ENCODE data around the gene SEPTIN8.

Gene SEPTIN8

DNA sequence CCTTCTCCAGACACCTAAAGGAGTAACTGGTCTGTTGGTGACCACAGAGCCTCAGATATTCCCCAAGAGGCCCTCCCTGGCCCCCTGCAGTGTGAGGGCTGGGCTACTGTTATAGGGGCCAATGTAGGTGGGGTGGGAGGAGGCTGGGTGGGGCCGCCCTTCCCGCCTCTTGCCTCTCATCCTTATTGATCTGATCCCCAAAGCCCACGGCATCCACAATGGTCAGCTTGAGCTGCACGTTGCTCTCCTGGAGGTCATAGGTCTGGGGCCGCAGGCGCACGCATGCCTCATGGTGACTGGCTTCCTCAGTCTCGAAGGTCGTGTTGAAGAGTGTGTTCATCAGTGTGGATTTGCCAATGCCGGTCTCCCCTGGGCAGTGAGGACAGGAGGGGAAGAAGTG, 13.0 kb downstream of the SEPTIN8 start:
- Histone ChIP-seq H3K36me3 (ENCODE audit: insufficient read depth, low read length) (peaks cover 61% of the 10 kb centered on the region), H3K4me3 (ENCODE audit: low read depth in 1 of 2, low read length in 2 of 2) (no peak overlapping the region), H3K4me2 (ENCODE audit: insufficient read depth, low read length) (no peak overlapping the region), H3K9ac (ENCODE audit: low read depth, low read length) (no peak overlapping the region), H3K79me2 (ENCODE audit: insufficient read depth, low read length) (peaks cover 16% of the 10 kb centered on the region; the same call in 1 of the 2 replicates), H3K4me1 (ENCODE audit: insufficient read depth, low read length) (no peaks in the 10 kb centered on the region; the same call in 1 of the 2 replicates), H3K9me3 (ENCODE audit: insufficient read depth, low read length, severe bottlenecking) (no peaks in the 10 kb centered on the region), H3K27ac (ENCODE audit: low read length) (no peak overlapping the region), H3K27me3 (ENCODE audit: insufficient read depth, low read length, poor library complexity) (no peaks in the 10 kb centered on the region), H2AFZ (ENCODE audit: low read depth, low read length) (no peak overlapping the region), H4K20me1 (ENCODE audit: insufficient read depth, low read length) (peaks cover 27% of the 10 kb centered on the region)
- TF ChIP-seq EZH2 (IDR thresholded peaks at IDR 0.05; ENCODE audit: borderline replicate concordance, low read depth, low read length, severe bottlenecking) = no peak
- TF ChIP-seq, protein P1, sequence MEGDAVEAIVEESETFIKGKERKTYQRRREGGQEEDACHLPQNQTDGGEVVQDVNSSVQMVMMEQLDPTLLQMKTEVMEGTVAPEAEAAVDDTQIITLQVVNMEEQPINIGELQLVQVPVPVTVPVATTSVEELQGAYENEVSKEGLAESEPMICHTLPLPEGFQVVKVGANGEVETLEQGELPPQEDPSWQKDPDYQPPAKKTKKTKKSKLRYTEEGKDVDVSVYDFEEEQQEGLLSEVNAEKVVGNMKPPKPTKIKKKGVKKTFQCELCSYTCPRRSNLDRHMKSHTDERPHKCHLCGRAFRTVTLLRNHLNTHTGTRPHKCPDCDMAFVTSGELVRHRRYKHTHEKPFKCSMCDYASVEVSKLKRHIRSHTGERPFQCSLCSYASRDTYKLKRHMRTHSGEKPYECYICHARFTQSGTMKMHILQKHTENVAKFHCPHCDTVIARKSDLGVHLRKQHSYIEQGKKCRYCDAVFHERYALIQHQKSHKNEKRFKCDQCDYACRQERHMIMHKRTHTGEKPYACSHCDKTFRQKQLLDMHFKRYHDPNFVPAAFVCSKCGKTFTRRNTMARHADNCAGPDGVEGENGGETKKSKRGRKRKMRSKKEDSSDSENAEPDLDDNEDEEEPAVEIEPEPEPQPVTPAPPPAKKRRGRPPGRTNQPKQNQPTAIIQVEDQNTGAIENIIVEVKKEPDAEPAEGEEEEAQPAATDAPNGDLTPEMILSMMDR (IDR thresholded peaks at IDR 0.05; ENCODE audit: borderline replicate concordance, extremely low read depth, low read length, poor library complexity, severe bottlenecking) = no peak
- ATAC-seq (ENCODE audit: insufficient read depth, low read depth) = no peak
- no peak for DNase-seq

DNA sequence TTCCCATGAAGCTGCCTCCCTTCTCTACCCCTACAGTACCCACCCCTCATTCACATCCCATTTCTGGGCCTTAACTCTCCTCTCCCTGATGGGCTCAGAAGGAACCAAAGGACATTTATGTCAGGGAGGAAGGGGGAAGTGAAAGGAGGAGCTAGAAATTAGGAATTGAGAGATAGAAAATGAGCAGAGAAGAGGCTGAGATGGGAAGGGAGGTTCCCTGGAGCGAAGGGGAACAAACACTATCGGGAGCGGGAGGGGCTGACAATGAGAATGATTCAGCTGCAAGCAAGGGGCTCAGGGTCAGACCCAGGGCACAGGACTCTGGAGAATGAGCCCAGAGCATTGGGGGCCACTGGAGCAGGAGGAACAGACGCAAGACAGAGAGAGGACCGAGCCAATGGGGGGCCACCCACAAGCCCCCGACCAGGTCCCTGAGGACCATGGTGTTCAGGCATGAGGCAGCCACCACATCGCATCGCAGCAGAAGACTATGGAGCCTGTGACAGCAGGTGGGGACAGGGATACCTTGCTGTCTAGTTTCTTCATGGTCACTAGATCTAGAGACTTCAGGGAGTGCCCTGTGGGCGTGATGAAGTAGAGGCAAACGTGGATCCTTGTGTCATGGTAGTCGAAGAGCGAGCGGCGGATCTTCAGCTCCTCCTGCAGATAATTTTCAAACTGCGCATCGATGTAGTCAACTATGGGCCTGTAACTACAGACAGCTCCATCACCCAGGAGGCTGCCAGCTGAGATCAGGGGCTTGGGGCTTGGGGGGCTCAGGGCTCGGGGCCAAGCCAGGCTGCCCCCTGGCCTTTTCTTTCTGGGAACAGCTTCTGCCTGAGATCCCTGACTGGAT, 13.6 kb downstream of the SEPTIN8 start:
- H3K9ac ChIP-seq (ENCODE audit: low read depth, low read length) = no peak overlapping the region
- no peak overlapping the region for H3K4me2 ChIP-seq (ENCODE audit: insufficient read depth, low read length)
- DNase-seq = no peak
- peaks cover 22% of the 10 kb centered on the region for H4K20me1 ChIP-seq (ENCODE audit: insufficient read depth, low read length)
- H2AFZ ChIP-seq (ENCODE audit: low read depth, low read length) = no peak overlapping the region
- peaks cover 12% of the 10 kb centered on the region; the same call in 1 of the 2 replicates for H3K79me2 ChIP-seq (ENCODE audit: insufficient read depth, low read length)
- H3K36me3 ChIP-seq (ENCODE audit: insufficient read depth, low read length) = peaks cover 68% of the 10 kb centered on the region
- H3K4me1 ChIP-seq (ENCODE audit: insufficient read depth, low read length) = no peaks in the 10 kb centered on the region
- no peaks in the 10 kb centered on the region for H3K9me3 ChIP-seq (ENCODE audit: insufficient read depth, low read length, severe bottlenecking)
- no peak for TF ChIP-seq EZH2 (IDR thresholded peaks at IDR 0.05; ENCODE audit: borderline replicate concordance, low read depth, low read length, severe bottlenecking)
- TF ChIP-seq, protein P1 (IDR thresholded peaks at IDR 0.05; ENCODE audit: borderline replicate concordance, extremely low read depth, low read length, poor library complexity, severe bottlenecking) = no peak
- H3K4me3 ChIP-seq (ENCODE audit: low read depth in 1 of 2, low read length in 2 of 2) = no peak overlapping the region
- H3K27ac ChIP-seq (ENCODE audit: low read length) = no peak overlapping the region
- no peak for ATAC-seq (ENCODE audit: insufficient read depth, low read depth)
- no peaks in the 10 kb centered on the region for H3K27me3 ChIP-seq (ENCODE audit: insufficient read depth, low read length, poor library complexity)

DNA sequence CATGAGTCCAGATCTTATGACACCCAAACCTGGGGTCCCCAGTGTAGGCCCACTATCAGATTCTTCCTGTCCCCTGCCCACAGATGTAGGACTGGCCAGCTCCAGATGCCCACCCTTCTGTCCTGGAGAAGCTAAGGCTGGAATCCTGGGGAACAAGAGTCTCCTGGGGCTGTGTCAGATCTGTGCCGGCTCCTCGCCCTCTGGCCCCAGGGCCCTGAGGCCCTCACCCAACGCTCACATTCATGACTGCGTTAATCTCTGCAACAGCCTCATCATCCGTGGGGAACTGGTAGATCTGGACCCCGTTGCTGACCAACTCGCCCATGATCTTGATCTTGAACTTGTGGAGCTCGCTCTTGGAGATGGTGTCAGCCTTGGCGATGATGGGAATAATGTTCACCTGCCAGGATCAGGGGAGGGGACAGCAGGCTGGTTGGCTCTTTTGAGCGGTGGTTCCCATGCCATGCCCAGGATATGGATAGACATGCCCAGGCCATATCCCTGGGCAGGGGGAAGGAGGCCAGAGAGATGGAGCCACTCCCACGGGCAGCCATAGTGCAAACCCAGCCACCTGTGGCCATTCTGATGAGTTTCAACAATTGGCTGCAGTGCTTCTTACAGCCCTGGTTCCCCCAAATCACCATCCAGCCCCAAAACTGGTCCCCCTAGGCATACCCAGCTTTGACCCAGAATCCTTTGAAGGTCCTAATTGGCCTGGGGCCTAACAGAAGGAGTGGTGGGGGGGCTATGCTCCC, 14.6 kb downstream of the SEPTIN8 start:
- H3K4me2 ChIP-seq (ENCODE audit: insufficient read depth, low read length) = no peak overlapping the region
- H3K9me3 ChIP-seq (ENCODE audit: insufficient read depth, low read length, severe bottlenecking) = no peaks in the 10 kb centered on the region
- H3K4me3 ChIP-seq (ENCODE audit: low read depth in 1 of 2, low read length in 2 of 2) = no peak overlapping the region
- no peak for ATAC-seq (ENCODE audit: insufficient read depth, low read depth)
- DNase-seq = no peak
- no peak overlapping the region for H3K27ac ChIP-seq (ENCODE audit: low read length)
- peaks cover 6% of the 10 kb centered on the region; the same call in 1 of the 2 replicates for H3K79me2 ChIP-seq (ENCODE audit: insufficient read depth, low read length)
- H3K4me1 ChIP-seq (ENCODE audit: insufficient read depth, low read length) = no peaks in the 10 kb centered on the region
- TF ChIP-seq, protein P1 (IDR thresholded peaks at IDR 0.05; ENCODE audit: borderline replicate concordance, extremely low read depth, low read length, poor library complexity, severe bottlenecking) = no peak
- TF ChIP-seq EZH2 (IDR thresholded peaks at IDR 0.05; ENCODE audit: borderline replicate concordance, low read depth, low read length, severe bottlenecking) = no peak
- H2AFZ ChIP-seq (ENCODE audit: low read depth, low read length) = no peak overlapping the region
- H4K20me1 ChIP-seq (ENCODE audit: insufficient read depth, low read length) = peaks cover 15% of the 10 kb centered on the region
- H3K36me3 ChIP-seq (ENCODE audit: insufficient read depth, low read length) = peaks cover 73% of the 10 kb centered on the region
- no peaks in the 10 kb centered on the region for H3K27me3 ChIP-seq (ENCODE audit: insufficient read depth, low read length, poor library complexity)
- no peak overlapping the region for H3K9ac ChIP-seq (ENCODE audit: low read depth, low read length)
